GM18511 (cell line): ENCODE data around the gene PLSCR3.

ENCODE experiments used
- ATAC-seq: cut with Tn5 transposase; IDR thresholded peaks from one replicate; pipeline ENCODE4 v1.9.1; 2021; ENCODE audit warnings: mild to moderate bottlenecking, moderate library complexity; ENCODE audit not compliant: unreplicated experiment

The PLSCR3 gene

GRCh38 chr17:7407082-7407481 is 12.8 kb upstream of the PLSCR3 start:
- no peak for ATAC-seq

- ATAC-seq = no peak
Observed at GRCh38 chr17:7406235-7406825, 12.0 kb upstream of the PLSCR3 start.

GRCh38 chr17:7405350-7406234 is 11.3 kb upstream of the PLSCR3 start:
- ATAC-seq = no peak

GRCh38 chr17:7404737-7405349 is 10.5 kb upstream of the PLSCR3 start:
- peak; percentile 25 for ATAC-seq

- peak; percentile 88 for ATAC-seq
Observed at GRCh38 chr17:7403977-7404736, 9.8 kb upstream of the PLSCR3 start, which contains the start of gene TMEM256. TMEM256 (minus strand) TSS chr17:7404097; CDS start chr17:7404084, 13 bp downstream.

GRCh38 chr17:7403727-7403976 is 9.3 kb upstream of the PLSCR3 start:
- peak; percentile 28 for ATAC-seq

GRCh38 chr17:7403043-7403726 is 8.9 kb upstream of the PLSCR3 start:
- ATAC-seq = no peak

- ATAC-seq = no peak
Observed at GRCh38 chr17:7398612-7399011, 4.3 kb upstream of the PLSCR3 start.

GRCh38 chr17:7396147-7396546 is 1.8 kb upstream of the PLSCR3 start:
- no peak for ATAC-seq

- ATAC-seq = peak; percentile 62
Observed at GRCh38 chr17:7393613-7394451, 493 bp downstream of the PLSCR3 start.

GRCh38 chr17:7392696-7393612 is 1.4 kb downstream of the PLSCR3 start:
- ATAC-seq = no peak

- ATAC-seq = no peak
Observed at GRCh38 chr17:7391307-7391706, 3.0 kb downstream of the PLSCR3 start.

GRCh38 chr17:7389924-7390910 is 4.1 kb downstream of the PLSCR3 start:
- ATAC-seq = no peak

GRCh38 chr17:7388856-7389255 is 5.5 kb downstream of the PLSCR3 start:
- no peak for ATAC-seq

GRCh38 chr17:7384489-7385081 is 9.7 kb downstream of the PLSCR3 start:
- ATAC-seq = no peak

GRCh38 chr17:7383742-7384488 is 10.4 kb downstream of the PLSCR3 start:
- ATAC-seq = peak; percentile 78

GRCh38 chr17:7383371-7383741 is 11.0 kb downstream of the PLSCR3 start:
- ATAC-seq = no peak
